Epithelial cell of esophagus (primary cell): ENCODE results near the gene PTPRN2.

ENCODE experiments used
- DNase-seq: peaks from one replicate; pipeline ENCODE4 v3.0.0; 2010; ENCODE audit warnings: low read depth
- H3K4me3 ChIP-seq: 2 replicates; pipeline ENCODE4 v1.5.1; 2011; ENCODE audit warnings: mild to moderate bottlenecking, low read length, control low read depth
- CTCF ChIP-seq: IDR thresholded peaks from 2 replicates; pipeline ENCODE4 v1.5.1; 2011; ENCODE audit warnings: low read depth, mild to moderate bottlenecking, low read length, control low read depth, inconsistent platforms; ENCODE audit not compliant: insufficient read depth; ENCODE audit errors: missing control alignments

PTPRN2 gene

DNA sequence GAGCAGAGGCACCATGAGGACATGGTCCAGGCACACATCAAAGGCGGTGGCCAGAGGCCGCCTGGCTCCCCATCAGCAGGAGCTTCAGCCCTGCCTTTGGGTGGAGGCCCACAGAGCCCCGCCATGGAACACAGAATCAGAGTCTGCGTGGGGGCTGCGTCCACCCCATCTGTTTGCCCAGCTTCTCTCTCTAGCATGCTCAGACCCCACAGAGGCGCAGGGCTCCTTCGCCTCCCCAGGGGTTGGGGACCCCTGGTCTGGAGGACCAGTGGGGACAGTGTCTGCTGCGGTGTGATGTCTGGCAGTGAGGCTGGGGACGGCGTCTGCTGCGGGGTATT lies 321.9 kb downstream of the PTPRN2 start:
- no peak overlapping the region for H3K4me3 ChIP-seq
- DNase-seq = no peak
- TF ChIP-seq CTCF = no peak

DNA sequence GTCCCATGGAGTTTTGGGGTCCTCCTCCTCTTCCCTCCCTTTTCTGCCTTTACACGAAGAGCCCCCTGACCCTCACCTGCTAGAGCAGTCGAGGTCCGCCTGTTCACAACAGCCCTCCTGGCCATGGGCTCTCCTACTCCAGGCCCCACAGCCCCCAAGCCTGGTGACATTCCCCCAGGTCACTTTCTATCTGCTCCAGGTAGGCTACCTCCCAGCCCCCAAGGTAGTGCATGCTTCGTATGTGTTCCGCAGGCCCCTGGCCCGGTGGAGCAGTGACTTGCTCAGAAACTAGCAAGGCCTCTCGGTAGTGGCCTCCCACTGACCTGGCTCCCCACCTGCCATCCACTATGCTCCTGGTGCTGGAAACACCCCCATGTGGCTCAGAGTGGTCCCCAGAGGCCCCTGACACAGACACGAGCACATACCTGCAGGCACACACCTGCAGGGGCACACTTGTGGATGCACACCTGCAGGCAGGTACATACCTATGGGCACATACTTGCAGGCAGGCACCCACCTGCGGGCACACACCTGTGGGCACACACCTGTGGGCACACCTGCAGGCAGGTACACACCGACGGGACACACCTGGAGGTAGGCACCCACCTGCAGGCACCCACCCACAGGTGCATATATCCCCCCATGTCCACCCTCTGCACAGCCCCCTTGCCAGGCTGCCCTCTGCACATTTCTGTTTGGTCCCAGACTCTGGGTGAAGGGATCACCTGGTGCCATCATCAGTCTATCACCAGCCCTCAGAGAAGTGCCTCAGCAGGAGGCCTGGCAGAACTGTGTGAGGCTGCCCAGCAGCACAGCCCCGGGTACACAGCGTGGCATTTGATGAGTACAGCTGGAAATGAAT lies 322.5 kb downstream of the PTPRN2 start:
- no peak for DNase-seq
- TF ChIP-seq CTCF = no peak
- H3K4me3 ChIP-seq = no peak overlapping the region

DNA sequence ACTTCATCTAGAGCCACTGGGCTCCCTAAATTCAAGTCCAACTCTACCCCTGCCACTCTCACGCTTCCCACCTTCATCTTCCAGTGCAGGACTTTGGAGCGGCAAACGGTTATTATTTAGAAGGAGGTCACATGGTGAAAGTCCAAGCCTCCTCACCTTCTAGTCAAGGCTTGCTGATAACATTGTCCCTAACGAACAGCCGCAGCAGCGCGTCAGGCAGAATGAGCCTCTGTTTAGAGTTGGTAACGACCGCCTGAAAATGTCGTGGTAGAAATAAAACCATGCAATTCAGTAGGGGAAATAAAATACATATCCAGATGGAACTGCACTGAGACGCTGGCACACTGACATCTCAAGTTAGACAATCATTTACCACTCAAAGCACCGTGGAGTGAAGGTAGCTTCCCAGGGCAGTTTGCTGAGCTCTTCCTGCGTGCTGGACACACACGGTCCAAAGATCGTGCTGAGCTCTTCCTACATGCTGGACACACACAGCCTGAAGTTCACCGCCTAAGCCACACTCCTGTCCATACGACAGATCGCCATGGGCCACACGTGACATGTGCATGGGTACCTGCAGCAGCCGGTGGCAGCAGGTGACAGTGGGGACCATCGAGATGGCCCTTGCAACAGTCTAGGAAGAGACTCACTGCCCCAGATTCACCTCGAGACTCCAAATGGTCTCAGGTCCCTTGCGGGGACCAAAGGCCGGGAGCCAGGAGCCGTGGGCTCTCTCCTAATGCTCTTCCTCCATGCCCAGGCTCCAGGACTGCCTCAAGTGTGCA lies 323.5 kb downstream of the PTPRN2 start:
- DNase-seq = no peak
- H3K4me3 ChIP-seq = no peak overlapping the region
- no peak for TF ChIP-seq CTCF

DNA sequence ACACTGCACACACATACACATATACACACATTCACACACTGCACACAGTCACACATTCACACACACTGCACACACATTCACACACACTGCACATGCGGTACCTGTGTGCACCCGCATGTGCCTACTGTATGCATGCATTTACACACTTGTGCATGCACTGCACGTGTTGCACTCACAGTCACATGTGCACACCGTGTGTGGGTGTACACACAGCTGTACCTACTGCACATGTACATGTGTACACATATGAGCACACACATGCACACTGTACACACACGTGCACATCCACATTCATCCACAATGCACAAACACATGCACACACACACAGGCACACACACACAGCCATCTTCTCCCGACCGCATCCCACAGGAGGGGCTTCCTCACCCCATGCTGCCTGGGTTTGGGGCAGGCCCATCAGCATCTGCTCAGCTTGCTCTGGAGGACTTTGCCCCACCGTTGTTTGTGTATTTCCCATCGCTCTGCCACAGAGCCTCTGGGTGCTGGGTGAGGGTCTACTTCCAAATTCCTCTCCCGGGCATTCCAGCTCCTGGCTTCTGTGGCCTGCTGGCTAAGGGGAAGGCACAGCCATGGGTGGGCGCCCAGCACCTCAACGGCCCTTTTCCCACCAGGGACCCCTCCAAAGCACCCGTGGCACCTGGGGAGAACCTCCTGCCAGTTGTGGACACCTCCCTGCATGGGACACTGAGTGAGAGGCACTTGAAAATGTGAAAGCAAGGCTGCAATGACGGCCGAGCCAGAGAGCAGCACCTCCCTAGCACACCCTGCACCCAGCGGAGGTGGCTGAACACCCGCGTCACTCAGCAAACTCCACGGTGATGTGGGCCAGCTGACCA lies 324.3 kb downstream of the PTPRN2 start:
- no peak for TF ChIP-seq CTCF
- no peak overlapping the region for H3K4me3 ChIP-seq
- DNase-seq = no peak

DNA sequence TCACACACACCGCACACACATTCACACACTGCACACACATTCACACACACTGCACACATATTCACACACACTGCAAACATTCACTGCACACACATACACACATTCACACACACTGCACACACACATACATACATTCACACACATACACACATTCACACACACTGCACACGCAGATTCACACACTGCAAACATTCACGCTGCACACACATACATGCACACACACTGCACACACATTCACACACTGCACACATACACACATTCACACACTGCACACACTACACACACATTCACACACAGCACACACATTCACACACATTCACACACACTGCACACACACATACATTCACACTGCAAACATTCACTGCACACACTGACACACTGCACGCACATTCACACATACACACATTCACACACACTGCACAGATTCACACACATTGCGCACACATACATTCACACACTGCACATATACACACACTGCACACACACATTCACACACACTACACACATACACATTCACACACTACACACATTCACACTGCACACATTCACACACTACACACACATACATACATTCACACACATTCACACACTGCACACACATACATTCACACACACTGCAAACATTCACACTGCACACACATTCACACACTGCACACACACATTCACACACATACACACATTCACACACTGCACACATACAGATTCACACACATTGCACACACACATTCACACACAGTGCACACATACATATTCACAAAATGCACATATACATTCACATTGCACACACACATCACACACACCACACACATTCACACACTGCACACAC lies 325.1 kb downstream of the PTPRN2 start:
- DNase-seq = no peak
- H3K4me3 ChIP-seq = no peak overlapping the region
- no peak for TF ChIP-seq CTCF
